HCT116 (cell line): ENCODE data around the gene PPP2R5C. TPM values are rescaled to one million over a fixed set of nuclear protein-coding genes. Genes with fewer than 3 reads are reported as not detected.

Source experiments
- ATAC-seq: fragments of 200-7000 bp; cut with Tn5 transposase; 2 replicates; pipeline ENCODE4 v1.9.1; 2020; ENCODE audit warnings: mild to moderate bottlenecking, moderate library complexity
- BruUV-seq: library from RNA; stranded (reverse); fragments of 400-500 nt; replicated peaks from 2 replicates; lab custom pipeline; 2021; lab: Mats Ljungman, UMichigan
- CTCF ChIA-PET: fragments of 300-600 bp; sonication (Branson Sonifier 250); formaldehyde crosslinking; loops from one replicate; lab custom pipeline; 2021; ENCODE audit warnings: antibody characterized with exemption; lab: Charles Lee
- POLR2A ChIA-PET: fragments of 300-600, 350-600 bp; sonication (Branson Sonifier 250); formaldehyde crosslinking; loops from one replicate; lab custom pipeline; 2021; ENCODE audit warnings: antibody characterized with exemption; lab: Charles Lee
- RAD21 ChIA-PET, 2 experiments: fragments of 300-600 bp; sonication (Branson Sonifier 250); formaldehyde crosslinking; loops; one replicate each; lab custom pipeline; 2023; ENCODE audit warnings: low total read pairs in 2 of 2; ENCODE audit not compliant: uncharacterized antibody in 2 of 2, unreplicated experiment in 2 of 2, low non-redundant PET in 1 of 2; lab: Charles Lee
- DNase-seq: peaks from one replicate; pipeline ENCODE4 v3.0.0-alpha.2; 2010; ENCODE audit warnings: low read depth, low spot score
- H2AFZ ChIP-seq: fragments of 200-600 bp; shearing (Covaris generic), sonication (generic); 2 replicates; pipeline ENCODE4 v1.6.1; 2017; ENCODE audit warnings: low read depth, mixed run types, mixed read lengths, antibody characterized with exemption, low read length; ENCODE audit not compliant: poor library complexity, severe bottlenecking
- H3K27ac ChIP-seq: 2 replicates; pipeline ENCODE4 v1.5.1; 2012; ENCODE audit warnings: low read depth, low read length
- H3K27me3 ChIP-seq: fragments of 200-600 bp; sonication (generic); 2 replicates; pipeline ENCODE4 v1.6.1; 2016; ENCODE audit warnings: mixed run types, low read length, mixed read lengths; ENCODE audit not compliant: insufficient read depth
- H3K36me3 ChIP-seq, 2 experiments: fragments of 200-500 bp in 1 of 2; fragments of 200-600 bp in 1 of 2; sonication (Bioruptor generic) in 1 of 2; sonication (generic) in 1 of 2; 2 replicates each; pipeline versions ENCODE4 v1.5.1 to v1.6.1; 2014 to 2016; ENCODE audit warnings: low read length in 2 of 2, inconsistent platforms in 1 of 2, mixed read lengths in 1 of 2, mixed run types in 1 of 2; ENCODE audit not compliant: insufficient read depth in 2 of 2, control insufficient read depth in 1 of 2
- H3K4me1 ChIP-seq, 2 experiments: fragments of 200-600 bp in 1 of 2; sonication (generic) in 1 of 2; 2 replicates each; pipeline versions ENCODE4 v1.5.1 to v1.6.1; 2012 to 2017; ENCODE audit warnings: low read length in 2 of 2, inconsistent platforms in 1 of 2, mild to moderate bottlenecking in 1 of 2, mixed read lengths in 1 of 2, mixed run types in 1 of 2, moderate library complexity in 1 of 2; ENCODE audit not compliant: insufficient read depth in 2 of 2, control insufficient read depth in 1 of 2
- H3K4me2 ChIP-seq: fragments of 200-600 bp; sonication (generic); 2 replicates; pipeline ENCODE4 v1.6.1; 2017; ENCODE audit warnings: mixed run types, low read length, mixed read lengths
- H3K4me3 ChIP-seq, 2 experiments: fragments of 200-600 bp in 1 of 2; sonication (generic) in 1 of 2; replicated peaks in 1 of 2; 2 replicates each; pipeline ENCODE4 v1.5.1; 2011 to 2016; ENCODE audit warnings: low read length in 2 of 2, control low read depth in 1 of 2, low read depth in 1 of 2, mild to moderate bottlenecking in 1 of 2, mixed read lengths in 1 of 2, mixed run types in 1 of 2
- H3K79me2 ChIP-seq: fragments of 200-600 bp; sonication (generic); 2 replicates; pipeline ENCODE4 v1.6.1; 2017; ENCODE audit warnings: mild to moderate bottlenecking, mixed run types, low read length, moderate library complexity, mixed read lengths; ENCODE audit not compliant: insufficient read depth
- H3K9ac ChIP-seq: fragments of 200-600 bp; sonication (generic); 2 replicates; pipeline ENCODE4 v1.6.1; 2016; ENCODE audit warnings: low read length, mixed read lengths
- H3K9me2 ChIP-seq: fragments of 200-600 bp; sonication (generic), shearing (Covaris generic); 2 replicates; pipeline ENCODE4 v1.6.1; 2017; ENCODE audit warnings: mixed run types, mild to moderate bottlenecking, moderate library complexity; ENCODE audit not compliant: insufficient read depth
- H3K9me3 ChIP-seq, 2 experiments: fragments of 200-500 bp in 1 of 2; fragments of 200-600 bp in 1 of 2; sonication (Bioruptor generic) in 1 of 2; sonication (generic) in 1 of 2; 2 replicates each; pipeline ENCODE4 v1.6.1; 2014 to 2017; ENCODE audit warnings: low read length in 2 of 2, mixed read lengths in 2 of 2, inconsistent platforms in 1 of 2, low read depth in 1 of 2, mild to moderate bottlenecking in 1 of 2, mixed run types in 1 of 2, moderate library complexity in 1 of 2; ENCODE audit not compliant: control insufficient read depth in 1 of 2, insufficient read depth in 1 of 2
- H4K20me1 ChIP-seq: fragments of 200-600 bp; sonication (generic), shearing (Covaris generic); 2 replicates; pipeline ENCODE4 v1.6.1; 2017; ENCODE audit warnings: mixed run types, mild to moderate bottlenecking, moderate library complexity; ENCODE audit not compliant: insufficient read depth
- CBX3 ChIP-seq: IDR thresholded peaks from 2 replicates; pipeline ENCODE4 v1.6.1; 2012; ENCODE audit warnings: low read depth
- CEBPB ChIP-seq: IDR thresholded peaks from 2 replicates; pipeline ENCODE4 v1.6.1; 2012; ENCODE audit warnings: low read depth
- EGR1 ChIP-seq: IDR thresholded peaks from 2 replicates; pipeline ENCODE4 v1.6.1; 2012; ENCODE audit warnings: low read depth
- ELF1 ChIP-seq: IDR thresholded peaks from 2 replicates; pipeline ENCODE4 v1.6.1; 2012; ENCODE audit warnings: low read depth, borderline replicate concordance
- EZH2 ChIP-seq: fragments of 200-600 bp; sonication (generic); IDR thresholded peaks from 2 replicates; pipeline ENCODE4 v1.6.1; 2017; ENCODE audit warnings: antibody characterized with exemption, mixed run types
- EZH2phosphoT487 ChIP-seq: fragments of 200-600 bp; IDR thresholded peaks from 2 replicates; pipeline ENCODE4 v1.6.1; 2018; ENCODE audit warnings: antibody characterized with exemption, borderline replicate concordance
- FOSL1 ChIP-seq: IDR thresholded peaks from 2 replicates; pipeline ENCODE4 v1.6.1; 2012; ENCODE audit warnings: low read depth
- JUND ChIP-seq: IDR thresholded peaks from 2 replicates; pipeline ENCODE4 v1.6.1; 2012
- POLR2A ChIP-seq: IDR thresholded peaks from 2 replicates; pipeline ENCODE4 v1.7.0; 2011; ENCODE audit warnings: borderline replicate concordance; ENCODE audit not compliant: insufficient read depth, insufficient read length; ENCODE audit errors: extremely low read depth
- POLR2AphosphoS5 ChIP-seq: IDR thresholded peaks from 2 replicates; pipeline ENCODE4 v1.6.1; 2011; ENCODE audit warnings: mild to moderate bottlenecking, low read depth, low read length, moderate library complexity
- SIN3A ChIP-seq: IDR thresholded peaks from 2 replicates; pipeline ENCODE4 v1.6.1; 2012; ENCODE audit warnings: low read depth
- SP1 ChIP-seq: IDR thresholded peaks from 2 replicates; pipeline ENCODE4 v1.6.1; 2012; ENCODE audit warnings: low read depth
- SRF ChIP-seq: IDR thresholded peaks from 2 replicates; pipeline ENCODE4 v1.6.1; 2012; ENCODE audit warnings: low read depth
- TCF7L2 ChIP-seq: IDR thresholded peaks from 2 replicates; pipeline ENCODE4 v1.7.0; 2011; ENCODE audit warnings: borderline replicate concordance, inconsistent platforms; ENCODE audit not compliant: insufficient read depth, insufficient read length; ENCODE audit errors: extremely low read depth
- YY1 ChIP-seq: IDR thresholded peaks from 2 replicates; pipeline ENCODE4 v1.6.1; 2011; ENCODE audit warnings: low read length, low read depth, moderate library complexity, mild to moderate bottlenecking; ENCODE audit not compliant: insufficient replicate concordance; ENCODE audit errors: extremely low read depth
- ZFX ChIP-seq: fragments of 450-650 bp; IDR thresholded peaks from 2 replicates; pipeline ENCODE4 v1.6.1; 2017
- ZNF274 ChIP-seq: fragments of 200-500 bp; sonication (Bioruptor generic); IDR thresholded peaks from 2 replicates; pipeline ENCODE4 v1.6.1; 2014; ENCODE audit warnings: mild to moderate bottlenecking, low read depth, low read length, inconsistent platforms
- intact Hi-C: fragments of 100-400 bp; cut with micrococcal nuclease; formaldehyde crosslinking; loops from 2 replicates; pipeline ENCODE4 v1.10.0; 2022
- total RNA-seq: library from RNA; stranded (reverse); gene quantifications from one replicate; pipeline ENCODE4 v1.2.1, GENCODE V29; 2021; ENCODE audit not compliant: unreplicated experiment
- TF ChIP-seq, protein P1 (sequence below): IDR thresholded peaks from 2 replicates; pipeline ENCODE4 v1.6.1; 2012
- TF ChIP-seq, protein P2 (sequence below): IDR thresholded peaks from 2 replicates; pipeline ENCODE4 v1.6.1; 2012
- TF ChIP-seq, protein P3 (sequence below): IDR thresholded peaks from 2 replicates; pipeline ENCODE4 v1.6.1; 2012; ENCODE audit warnings: low read depth
- TF ChIP-seq, protein P4 (sequence below): IDR thresholded peaks from 2 replicates; pipeline ENCODE4 v1.6.1; 2011; ENCODE audit warnings: mild to moderate bottlenecking, low read length, moderate library complexity; ENCODE audit not compliant: insufficient replicate concordance; ENCODE audit errors: extremely low read depth
- TF ChIP-seq, protein P5 (sequence below), 3 experiments: fragments of 200-600 bp in 1 of 3; sonication (generic) in 1 of 3; IDR thresholded peaks in 2 of 3; conservative IDR thresholded peaks in 1 of 3; 2 replicates each; pipeline ENCODE4 v1.5.1; 2012 to 2017; ENCODE audit warnings: low read depth in 2 of 3, low read length in 2 of 3, antibody characterized with exemption in 1 of 3, borderline replicate concordance in 1 of 3, control low read depth in 1 of 3, mild to moderate bottlenecking in 1 of 3, mixed read lengths in 1 of 3, mixed run types in 1 of 3, moderate library complexity in 1 of 3; ENCODE audit not compliant: insufficient read depth in 1 of 3

Gene PPP2R5C
- total RNA-seq, 1 experiment from 2014 or later, result 117 TPM

DNA sequence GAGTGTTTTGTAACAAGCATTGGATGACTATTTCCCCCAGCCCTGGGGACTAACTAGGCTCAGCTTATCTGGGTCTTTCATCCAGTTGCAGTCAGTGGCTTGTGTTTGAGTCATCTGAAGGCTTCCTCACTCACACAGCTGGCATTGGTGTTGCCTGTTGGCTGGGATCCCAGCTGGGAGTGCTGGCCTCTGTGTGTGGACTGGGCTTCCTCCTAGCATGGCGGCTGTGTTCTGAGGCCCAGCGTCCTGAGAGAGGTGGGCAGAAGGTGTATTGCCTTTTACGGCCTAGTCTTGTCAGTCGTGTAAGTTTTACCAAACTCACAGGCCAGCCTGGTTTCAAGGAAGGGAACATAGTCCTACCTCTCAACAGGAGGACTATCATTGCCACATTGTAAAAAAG is 28.3 kb upstream of the PPP2R5C start:
- CTCF ChIA-PET, result no interaction called here

More for the DNA sequence above, 28.3 kb upstream of the PPP2R5C start:
- ChIA-PET POLR2A (no interaction called here), RAD21 (no interaction called here)
- H2AFZ ChIP-seq, result no peak overlapping the region
- H3K4me2 ChIP-seq, result no peak overlapping the region
- H3K27me3 ChIP-seq, result no peaks in the 10 kb centered on the region
- no peaks in the 10 kb centered on the region for H3K36me3 ChIP-seq
- H3K27ac ChIP-seq, result peak overlapping the region; percentile 27; the same call in 1 of the 2 replicates
- ATAC-seq (no peak), DNase-seq (peak; percentile 21)
- no peaks in the 10 kb centered on the region for H3K9me2 ChIP-seq
- intact Hi-C loops, result no loop called here
- H3K4me3 ChIP-seq, result no peak overlapping the region
- no peaks in the 10 kb centered on the region for H3K9me3 ChIP-seq
- no TSS peak for BruUV-seq
- peaks cover 21 to 49% of the 10 kb centered on the region in 2 experiments for H3K4me1 ChIP-seq
- no peaks in the 10 kb centered on the region for H4K20me1 ChIP-seq
- no peak overlapping the region for H3K9ac ChIP-seq
- TF ChIP-seq CBX3, result peak; percentile 66
- peak; percentile 53 for TF ChIP-seq YY1
- TF ChIP-seq JUND, result no peak
- no peak for TF ChIP-seq ZNF274
- 0 out of 2 replicates have a peak, but pooled peaks have one; percentile 13 for TF ChIP-seq POLR2AphosphoS5
- TF ChIP-seq, protein P1, sequence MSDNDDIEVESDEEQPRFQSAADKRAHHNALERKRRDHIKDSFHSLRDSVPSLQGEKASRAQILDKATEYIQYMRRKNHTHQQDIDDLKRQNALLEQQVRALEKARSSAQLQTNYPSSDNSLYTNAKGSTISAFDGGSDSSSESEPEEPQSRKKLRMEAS, result no peak
- TF ChIP-seq, protein P2, sequence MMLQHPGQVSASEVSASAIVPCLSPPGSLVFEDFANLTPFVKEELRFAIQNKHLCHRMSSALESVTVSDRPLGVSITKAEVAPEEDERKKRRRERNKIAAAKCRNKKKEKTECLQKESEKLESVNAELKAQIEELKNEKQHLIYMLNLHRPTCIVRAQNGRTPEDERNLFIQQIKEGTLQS, result no peak
- no peak for TF ChIP-seq SP1
- TF ChIP-seq EGR1, result no peak
- TF ChIP-seq, protein P3, sequence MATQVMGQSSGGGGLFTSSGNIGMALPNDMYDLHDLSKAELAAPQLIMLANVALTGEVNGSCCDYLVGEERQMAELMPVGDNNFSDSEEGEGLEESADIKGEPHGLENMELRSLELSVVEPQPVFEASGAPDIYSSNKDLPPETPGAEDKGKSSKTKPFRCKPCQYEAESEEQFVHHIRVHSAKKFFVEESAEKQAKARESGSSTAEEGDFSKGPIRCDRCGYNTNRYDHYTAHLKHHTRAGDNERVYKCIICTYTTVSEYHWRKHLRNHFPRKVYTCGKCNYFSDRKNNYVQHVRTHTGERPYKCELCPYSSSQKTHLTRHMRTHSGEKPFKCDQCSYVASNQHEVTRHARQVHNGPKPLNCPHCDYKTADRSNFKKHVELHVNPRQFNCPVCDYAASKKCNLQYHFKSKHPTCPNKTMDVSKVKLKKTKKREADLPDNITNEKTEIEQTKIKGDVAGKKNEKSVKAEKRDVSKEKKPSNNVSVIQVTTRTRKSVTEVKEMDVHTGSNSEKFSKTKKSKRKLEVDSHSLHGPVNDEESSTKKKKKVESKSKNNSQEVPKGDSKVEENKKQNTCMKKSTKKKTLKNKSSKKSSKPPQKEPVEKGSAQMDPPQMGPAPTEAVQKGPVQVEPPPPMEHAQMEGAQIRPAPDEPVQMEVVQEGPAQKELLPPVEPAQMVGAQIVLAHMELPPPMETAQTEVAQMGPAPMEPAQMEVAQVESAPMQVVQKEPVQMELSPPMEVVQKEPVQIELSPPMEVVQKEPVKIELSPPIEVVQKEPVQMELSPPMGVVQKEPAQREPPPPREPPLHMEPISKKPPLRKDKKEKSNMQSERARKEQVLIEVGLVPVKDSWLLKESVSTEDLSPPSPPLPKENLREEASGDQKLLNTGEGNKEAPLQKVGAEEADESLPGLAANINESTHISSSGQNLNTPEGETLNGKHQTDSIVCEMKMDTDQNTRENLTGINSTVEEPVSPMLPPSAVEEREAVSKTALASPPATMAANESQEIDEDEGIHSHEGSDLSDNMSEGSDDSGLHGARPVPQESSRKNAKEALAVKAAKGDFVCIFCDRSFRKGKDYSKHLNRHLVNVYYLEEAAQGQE, result no peak
- no peak for TF ChIP-seq ELF1
- TF ChIP-seq ZFX, result no peak
- TF ChIP-seq CEBPB, result no peak
- TF ChIP-seq, protein P4, sequence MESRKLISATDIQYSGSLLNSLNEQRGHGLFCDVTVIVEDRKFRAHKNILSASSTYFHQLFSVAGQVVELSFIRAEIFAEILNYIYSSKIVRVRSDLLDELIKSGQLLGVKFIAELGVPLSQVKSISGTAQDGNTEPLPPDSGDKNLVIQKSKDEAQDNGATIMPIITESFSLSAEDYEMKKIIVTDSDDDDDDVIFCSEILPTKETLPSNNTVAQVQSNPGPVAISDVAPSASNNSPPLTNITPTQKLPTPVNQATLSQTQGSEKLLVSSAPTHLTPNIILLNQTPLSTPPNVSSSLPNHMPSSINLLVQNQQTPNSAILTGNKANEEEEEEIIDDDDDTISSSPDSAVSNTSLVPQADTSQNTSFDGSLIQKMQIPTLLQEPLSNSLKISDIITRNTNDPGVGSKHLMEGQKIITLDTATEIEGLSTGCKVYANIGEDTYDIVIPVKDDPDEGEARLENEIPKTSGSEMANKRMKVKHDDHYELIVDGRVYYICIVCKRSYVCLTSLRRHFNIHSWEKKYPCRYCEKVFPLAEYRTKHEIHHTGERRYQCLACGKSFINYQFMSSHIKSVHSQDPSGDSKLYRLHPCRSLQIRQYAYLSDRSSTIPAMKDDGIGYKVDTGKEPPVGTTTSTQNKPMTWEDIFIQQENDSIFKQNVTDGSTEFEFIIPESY, result no peak
- no peak for TF ChIP-seq POLR2A
- no peak for TF ChIP-seq FOSL1
- no peak for TF ChIP-seq TCF7L2
- no peak for TF ChIP-seq SRF
- no peak for TF ChIP-seq EZH2phosphoT487
- no peak for TF ChIP-seq SIN3A
- no peak for TF ChIP-seq EZH2
- TF ChIP-seq, protein P5, sequence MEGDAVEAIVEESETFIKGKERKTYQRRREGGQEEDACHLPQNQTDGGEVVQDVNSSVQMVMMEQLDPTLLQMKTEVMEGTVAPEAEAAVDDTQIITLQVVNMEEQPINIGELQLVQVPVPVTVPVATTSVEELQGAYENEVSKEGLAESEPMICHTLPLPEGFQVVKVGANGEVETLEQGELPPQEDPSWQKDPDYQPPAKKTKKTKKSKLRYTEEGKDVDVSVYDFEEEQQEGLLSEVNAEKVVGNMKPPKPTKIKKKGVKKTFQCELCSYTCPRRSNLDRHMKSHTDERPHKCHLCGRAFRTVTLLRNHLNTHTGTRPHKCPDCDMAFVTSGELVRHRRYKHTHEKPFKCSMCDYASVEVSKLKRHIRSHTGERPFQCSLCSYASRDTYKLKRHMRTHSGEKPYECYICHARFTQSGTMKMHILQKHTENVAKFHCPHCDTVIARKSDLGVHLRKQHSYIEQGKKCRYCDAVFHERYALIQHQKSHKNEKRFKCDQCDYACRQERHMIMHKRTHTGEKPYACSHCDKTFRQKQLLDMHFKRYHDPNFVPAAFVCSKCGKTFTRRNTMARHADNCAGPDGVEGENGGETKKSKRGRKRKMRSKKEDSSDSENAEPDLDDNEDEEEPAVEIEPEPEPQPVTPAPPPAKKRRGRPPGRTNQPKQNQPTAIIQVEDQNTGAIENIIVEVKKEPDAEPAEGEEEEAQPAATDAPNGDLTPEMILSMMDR (IDR thresholded peaks at IDR 0.05 in 2 of 3, conservative IDR thresholded peaks at IDR 0.05 in 1 of 3; ENCODE audit: borderline replicate concordance in 1 of 3, insufficient read depth in 1 of 3, low read depth in 2 of 3, low read length in 2 of 3), result no peak
- H3K79me2 ChIP-seq, result no peaks in the 10 kb centered on the region
